T1000 (cell line): ENCODE data around the gene USP6NL.

ENCODE experiments used
- DNase-seq: peaks from one replicate; lab custom pipeline; 2025; ENCODE audit warnings: mixed read lengths; lab: John Stamatoyannopoulos, UW

USP6NL gene

GRCh38 chr10:11593612-11594011 lies 17.8 kb downstream of the USP6NL start:
- DNase-seq, result no peak

- DNase-seq, result no peak
Measured at GRCh38 chr10:11589738-11590137, 21.7 kb downstream of the USP6NL start.

- no peak for DNase-seq
Measured at GRCh38 chr10:11588873-11589574, 22.4 kb downstream of the USP6NL start.

- DNase-seq, result no peak
Measured at GRCh38 chr10:11587722-11588259, 23.7 kb downstream of the USP6NL start.

GRCh38 chr10:11586170-11586569 lies 25.3 kb downstream of the USP6NL start:
- DNase-seq, result no peak

GRCh38 chr10:11581213-11581612 lies 30.2 kb downstream of the USP6NL start:
- no peak for DNase-seq

GRCh38 chr10:11579885-11580284 lies 31.6 kb downstream of the USP6NL start:
- DNase-seq, result no peak

- DNase-seq, result no peak
Measured at GRCh38 chr10:11578802-11579255, 32.6 kb downstream of the USP6NL start.

- no peak for DNase-seq
Measured at GRCh38 chr10:11576092-11576809, 35.2 kb downstream of the USP6NL start.

GRCh38 chr10:11573497-11573896 lies 38.0 kb downstream of the USP6NL start:
- DNase-seq, result no peak

GRCh38 chr10:11570751-11571150 lies 40.7 kb downstream of the USP6NL start:
- DNase-seq, result no peak

- DNase-seq, result no peak
Measured at GRCh38 chr10:11569471-11569870, 42.0 kb downstream of the USP6NL start.

- DNase-seq, result no peak
Measured at GRCh38 chr10:11568578-11568977, 42.9 kb downstream of the USP6NL start.

- no peak for DNase-seq
Measured at GRCh38 chr10:11564741-11565140, 46.7 kb downstream of the USP6NL start.

- no peak for DNase-seq
Measured at GRCh38 chr10:11563936-11564335, 47.5 kb downstream of the USP6NL start.

- no peak for DNase-seq
Measured at GRCh38 chr10:11562888-11563287, 48.6 kb downstream of the USP6NL start.

GRCh38 chr10:11560076-11560709 lies 51.3 kb downstream of the USP6NL start:
- DNase-seq, result no peak

- no peak for DNase-seq
Measured at GRCh38 chr10:11557967-11558366, 53.5 kb downstream of the USP6NL start.

GRCh38 chr10:11557513-11557912 lies 53.9 kb downstream of the USP6NL start:
- no peak for DNase-seq

- DNase-seq, result no peak
Measured at GRCh38 chr10:11555556-11555955, 55.9 kb downstream of the USP6NL start.

- no peak for DNase-seq
Measured at GRCh38 chr10:11553773-11554381, 57.6 kb downstream of the USP6NL start.

- DNase-seq, result no peak
Measured at GRCh38 chr10:11551916-11552602, 59.4 kb downstream of the USP6NL start.
